GM12874 (cell line): ENCODE results near the gene AGBL2.

Experiments used
- CTCF ChIP-seq: IDR thresholded peaks from 2 replicates; pipeline ENCODE4 v1.5.1; 2011; ENCODE audit warnings: low read depth, mild to moderate bottlenecking, control low read depth, low read length, moderate library complexity; ENCODE audit not compliant: insufficient read depth

Gene AGBL2

GRCh38 chr11:47631473-47631872 is 83.7 kb downstream of the AGBL2 start:
- TF ChIP-seq CTCF: no peak

- no peak for TF ChIP-seq CTCF
These were observed 87.1 kb downstream of the AGBL2 start for GRCh38 chr11:47628026-47628425.

GRCh38 chr11:47626234-47626633 is 88.9 kb downstream of the AGBL2 start:
- no peak for TF ChIP-seq CTCF

GRCh38 chr11:47620836-47621378 is 94.3 kb downstream of the AGBL2 start:
- TF ChIP-seq CTCF: no peak

- TF ChIP-seq CTCF: no peak
These were observed 97.8 kb downstream of the AGBL2 start for GRCh38 chr11:47617417-47617809.

GRCh38 chr11:47616726-47617416 is 98.3 kb downstream of the AGBL2 start:
- peak; percentile 75 for TF ChIP-seq CTCF

- TF ChIP-seq CTCF: no peak
These were observed 99.9 kb downstream of the AGBL2 start for GRCh38 chr11:47615249-47615648.

GRCh38 chr11:47611348-47611794 is 103.8 kb downstream of the AGBL2 start:
- TF ChIP-seq CTCF: no peak
